ENCODE data around the gene SNX27.
A peak's percentile ranks its signal among the peaks of the same experiment; 100 is the strongest.

Gene SNX27

DNA sequence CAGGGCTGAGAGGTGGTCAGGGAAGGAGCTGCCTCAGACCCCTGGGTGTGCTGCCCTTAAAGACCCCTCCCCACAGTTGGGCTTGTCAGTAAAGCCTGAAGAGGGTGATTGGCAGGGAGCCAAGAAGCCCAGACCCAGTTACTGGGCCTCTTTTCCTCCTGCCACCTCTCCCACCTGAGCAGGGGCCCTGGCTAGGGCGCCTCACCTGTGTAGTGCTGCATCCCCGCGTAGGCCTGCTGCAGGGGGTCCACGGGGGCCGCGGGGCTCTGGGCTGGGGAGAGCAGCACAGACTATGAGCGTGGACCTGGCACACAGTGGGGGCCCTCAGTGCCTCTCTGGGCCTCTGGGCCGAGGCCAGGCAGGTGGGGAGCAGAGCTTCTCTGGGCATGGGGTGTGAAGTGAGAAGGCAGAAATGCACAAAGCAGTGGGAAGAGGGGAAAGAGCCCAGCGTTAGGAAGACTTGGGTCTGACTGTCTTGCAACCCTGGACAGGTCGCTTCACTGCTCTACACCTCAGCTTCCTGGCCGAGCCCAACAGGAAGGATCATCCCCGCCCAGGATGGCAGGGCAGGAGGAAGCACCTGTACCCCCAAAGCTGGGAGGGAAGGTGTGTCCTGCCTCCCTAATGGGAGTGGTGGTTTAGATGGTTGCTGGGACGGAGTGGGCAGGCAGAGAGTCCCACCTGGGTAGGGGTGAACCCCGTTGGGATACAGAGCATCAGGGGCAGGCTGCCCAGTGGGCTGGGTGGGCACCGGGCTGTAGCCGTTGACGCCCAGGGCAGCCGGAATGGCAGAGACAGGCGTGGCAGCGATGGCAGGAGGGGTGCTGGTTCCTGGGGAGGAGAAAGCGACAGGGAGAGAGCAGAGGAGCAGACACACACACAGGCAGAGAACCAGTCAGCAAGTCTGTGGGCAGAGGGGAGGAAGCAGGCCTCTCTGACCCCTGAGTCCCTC is 94.9 kb downstream of the SNX27 start:
- DNase-seq (ENCODE audit: low spot score), result no peak

DNA sequence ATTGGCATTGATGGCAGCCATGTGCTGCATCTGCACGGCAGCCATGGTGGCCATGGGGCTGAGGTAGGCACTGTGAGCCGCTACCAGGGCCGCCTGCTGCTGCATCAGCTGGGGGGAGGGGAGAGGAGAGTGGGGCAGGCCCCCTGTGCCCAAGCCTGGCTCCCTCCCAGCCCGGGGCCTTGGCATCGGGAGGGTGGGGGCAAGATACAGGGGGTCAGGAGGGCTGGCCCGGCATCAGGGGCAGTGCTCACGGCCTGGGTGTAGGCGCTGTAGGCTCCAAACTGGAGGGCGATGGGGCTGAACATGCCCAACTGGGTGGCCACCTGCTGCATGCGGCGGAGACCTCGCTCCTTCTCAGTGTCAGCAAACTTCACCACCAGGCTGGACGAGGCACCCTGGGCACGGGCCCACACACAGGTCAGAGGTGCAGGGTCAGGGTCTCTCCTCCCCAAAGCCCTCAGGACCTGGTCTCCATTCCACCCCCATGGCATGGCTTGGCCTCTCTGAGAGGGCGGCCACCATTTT is 95.8 kb downstream of the SNX27 start:
- no peak for DNase-seq (ENCODE audit: low spot score)

DNA sequence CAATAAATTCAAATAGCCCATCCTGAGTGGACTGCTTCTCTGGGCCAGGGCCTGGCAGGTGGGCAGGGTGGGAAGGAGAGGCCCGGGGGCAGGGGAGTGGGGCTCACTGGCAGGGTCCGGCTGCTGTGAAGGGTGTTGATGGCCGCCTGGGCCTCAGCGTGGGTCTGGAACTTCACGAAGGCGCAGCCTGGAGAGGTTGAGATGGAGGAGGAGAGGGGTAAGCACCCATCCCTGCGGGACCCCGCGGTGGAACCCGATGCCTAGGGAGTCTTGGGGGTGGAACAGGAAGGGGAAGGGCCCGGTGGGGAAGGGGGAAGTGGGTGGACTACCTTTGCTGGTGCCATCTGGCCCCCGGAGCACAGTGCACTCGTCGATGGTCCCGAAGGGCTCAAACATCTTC is 97.0 kb downstream of the SNX27 start:
- no peak for DNase-seq (ENCODE audit: low spot score)

- DNase-seq (ENCODE audit: low spot score), result no peak
Measured at GRCh38 chr1:151710187-151710840, 98.5 kb downstream of the SNX27 start.

DNA sequence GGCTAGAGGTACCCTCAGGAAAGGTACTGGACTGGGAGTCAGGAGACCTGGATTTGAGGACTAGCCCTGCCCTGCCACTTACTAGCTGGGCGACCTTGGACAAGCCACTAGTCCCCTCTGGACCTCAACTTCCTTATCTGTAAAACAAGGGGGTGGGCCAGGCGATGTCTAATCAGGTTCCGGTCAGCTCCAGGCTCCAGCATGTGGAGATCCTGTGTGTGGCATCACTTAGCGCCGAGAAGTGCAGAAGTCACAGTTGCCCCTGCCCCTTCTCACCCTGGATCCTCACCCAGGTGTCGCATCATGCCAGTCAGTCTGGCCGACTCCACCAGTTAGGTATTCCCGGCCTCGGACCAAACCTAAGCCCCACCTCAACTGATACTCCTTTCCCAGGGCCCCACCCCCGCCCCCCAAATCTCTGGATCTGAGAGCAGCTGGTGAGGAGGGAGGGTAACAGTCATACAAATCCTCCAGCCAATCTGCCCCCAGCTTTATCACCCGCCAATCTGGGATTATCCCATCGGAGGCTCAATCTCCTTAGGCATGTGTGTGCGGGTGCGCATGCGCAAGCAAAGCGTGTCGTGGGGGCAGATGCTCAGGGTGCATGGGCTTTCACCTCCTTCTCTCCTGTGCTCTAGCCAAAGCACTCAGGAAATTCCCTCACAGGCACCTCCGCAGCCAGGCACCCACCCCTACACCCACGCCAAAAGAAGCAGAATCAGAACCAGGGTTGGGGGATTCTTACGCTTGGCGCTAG is 99.4 kb downstream of the SNX27 start:
- DNase-seq (ENCODE audit: low spot score), result no peak

DNA sequence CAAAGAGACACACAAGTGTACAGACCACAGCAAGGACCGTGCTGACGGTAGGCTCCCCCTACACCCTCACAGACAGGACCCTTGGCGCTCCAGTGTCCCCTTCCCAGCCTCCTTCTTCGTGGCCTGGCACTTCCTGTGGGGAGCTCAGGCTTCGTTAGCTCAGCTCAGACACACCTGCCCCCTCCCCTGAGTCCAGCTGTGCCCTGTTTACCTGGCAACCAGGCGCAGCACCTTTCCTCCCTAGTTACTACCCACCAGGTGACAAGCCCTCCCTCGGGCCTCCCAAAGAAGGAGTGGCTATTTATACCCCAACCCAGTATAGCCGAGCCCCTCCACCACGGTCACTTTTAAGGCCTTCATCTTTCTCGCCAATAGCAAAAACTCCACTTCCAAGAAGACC is 100.1 kb downstream of the SNX27 start:
- DNase-seq (ENCODE audit: low spot score), result no peak

DNA sequence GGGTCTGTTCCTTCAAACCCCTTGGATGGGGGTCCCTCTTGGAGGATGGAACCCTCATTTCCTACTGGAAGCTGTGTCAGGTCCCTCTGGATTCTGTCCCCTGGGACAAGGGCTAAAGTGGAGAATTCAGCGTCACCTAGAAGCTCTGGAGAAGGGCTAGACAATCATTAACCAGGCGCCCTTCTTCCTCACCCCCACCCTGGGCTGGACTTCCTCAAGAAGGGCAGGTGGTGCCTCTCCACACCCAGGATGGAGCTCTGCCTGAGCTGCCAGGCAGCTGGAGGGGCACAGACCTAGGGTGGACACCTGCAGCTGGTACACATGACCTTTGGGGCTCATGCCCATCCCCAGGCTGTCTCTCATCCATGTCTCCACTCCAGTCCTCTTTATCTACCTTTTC is 101.2 kb downstream of the SNX27 start:
- peak; percentile 62 for DNase-seq (ENCODE audit: low spot score)

DNA sequence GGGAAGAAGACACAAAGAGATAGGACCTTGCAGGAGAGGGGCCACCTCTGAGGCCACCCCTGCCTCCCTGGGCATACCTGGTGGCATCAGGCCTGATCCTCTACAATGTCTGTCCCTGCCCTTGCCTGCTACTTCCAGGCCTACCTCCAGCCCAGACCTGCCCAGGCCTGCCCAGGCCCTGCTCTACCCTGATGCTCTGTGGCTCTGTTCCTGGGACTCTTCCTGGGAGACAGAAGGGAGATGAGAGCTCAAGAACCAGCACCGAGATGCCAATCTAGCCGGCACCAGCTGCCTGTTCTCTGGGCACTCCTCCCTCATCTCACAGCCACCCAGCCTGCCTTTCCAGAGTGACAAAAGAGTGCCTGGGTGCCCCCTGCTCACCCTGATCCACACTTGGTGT is 102.0 kb downstream of the SNX27 start:
- DNase-seq (ENCODE audit: low spot score), result no peak

GRCh38 chr1:151714820-151715725 is 103.2 kb downstream of the SNX27 start:
- no peak for DNase-seq (ENCODE audit: low spot score)

GRCh38 chr1:151715726-151716404 is 104.0 kb downstream of the SNX27 start:
- DNase-seq (ENCODE audit: low spot score), result no peak

GRCh38 chr1:151716405-151716762 is 104.5 kb downstream of the SNX27 start:
- DNase-seq (ENCODE audit: low spot score), result no peak

DNA sequence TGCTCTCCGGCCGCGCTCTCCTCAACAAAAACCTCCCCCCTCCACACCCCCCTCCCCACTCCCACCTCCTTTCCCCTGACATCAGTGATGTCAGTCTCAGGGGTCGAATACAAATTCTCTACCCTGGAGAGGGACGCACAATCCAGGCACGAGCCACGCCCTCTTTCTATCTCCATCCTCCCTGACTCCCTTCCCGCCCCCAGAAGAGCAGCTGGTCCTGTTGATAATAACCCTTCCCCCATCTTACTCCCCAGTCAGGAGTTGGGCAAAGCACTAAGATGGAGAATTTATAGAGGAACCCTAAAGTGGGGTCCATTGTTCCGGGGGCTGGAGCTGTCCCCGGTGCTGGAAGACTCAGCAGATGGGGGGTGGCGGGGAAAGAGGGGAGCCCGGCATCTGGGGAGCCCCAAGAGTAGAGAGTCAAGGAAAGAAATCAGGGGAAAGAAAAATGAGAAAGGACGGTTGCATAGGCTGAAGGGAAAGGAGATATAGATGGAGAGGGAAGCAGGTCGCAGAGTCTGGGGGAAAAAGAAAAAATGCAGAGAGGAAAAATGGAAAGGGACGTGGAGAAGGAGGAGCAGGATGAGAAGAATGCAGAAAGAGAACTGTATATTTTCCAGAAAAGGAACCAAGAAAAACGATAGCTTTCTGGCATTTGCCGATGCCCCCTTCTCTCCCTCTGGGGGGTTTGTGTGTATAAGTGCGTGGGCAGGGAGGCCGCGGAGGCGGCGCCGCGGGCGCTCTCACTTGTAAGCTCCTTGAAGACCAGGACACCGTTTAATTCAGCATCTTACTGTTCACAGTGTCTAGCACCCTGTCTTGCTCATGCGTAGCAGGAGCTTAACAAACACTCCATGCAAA is 105.2 kb downstream of the SNX27 start, which contains the start of gene CELF3:
CELF3 (minus strand) TSS at position 33 of the 861 bp plus-strand sequence. CDS start 783 bp downstream, outside the sequence.
- DNase-seq (ENCODE audit: low spot score), result no peak

DNA sequence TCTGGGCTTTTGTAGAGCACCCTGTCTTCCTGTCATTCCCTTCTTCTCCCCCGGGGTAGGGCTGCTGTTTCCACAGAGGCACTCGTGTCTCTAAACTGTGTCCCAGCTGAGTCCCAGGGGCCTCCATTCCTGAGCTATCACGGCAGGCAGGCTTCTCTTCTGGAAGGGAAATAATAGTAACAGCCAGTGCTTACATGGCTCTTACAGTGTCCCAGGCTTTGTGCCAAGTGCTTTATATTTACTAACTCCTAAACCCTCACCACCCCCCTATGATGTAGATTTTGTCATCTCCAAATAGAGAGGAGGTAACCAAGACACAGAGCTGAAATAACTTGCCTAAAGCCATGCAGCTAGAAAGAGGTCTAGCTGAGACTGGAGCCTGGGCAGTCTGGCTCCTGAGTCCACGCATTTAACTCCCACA is 106.2 kb downstream of the SNX27 start:
- no peak for DNase-seq (ENCODE audit: low spot score)

- DNase-seq (ENCODE audit: low spot score), result no peak
Measured at GRCh38 chr1:151718666-151719065, 106.8 kb downstream of the SNX27 start.

DNA sequence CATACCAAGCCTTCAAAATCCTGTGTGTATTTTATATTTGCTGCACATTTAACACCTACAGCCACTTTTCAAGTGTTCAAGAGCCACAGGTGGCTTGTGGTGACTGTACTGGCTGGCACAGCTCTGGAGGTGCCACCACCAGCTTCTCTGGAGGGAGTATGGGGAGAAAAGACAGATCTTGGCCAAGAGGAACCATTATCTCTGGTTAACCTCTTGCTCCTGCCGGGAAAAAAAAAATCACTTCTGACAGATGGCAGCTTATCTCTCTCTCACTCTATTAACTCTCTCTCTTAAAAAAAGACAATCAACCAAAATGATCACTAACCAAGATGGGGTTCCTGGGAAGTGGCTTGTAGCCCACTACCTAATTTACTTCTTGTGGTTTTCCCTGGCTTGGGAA is 108.3 kb downstream of the SNX27 start:
- no peak for DNase-seq (ENCODE audit: low spot score)

GRCh38 chr1:151720554-151720953 is 108.7 kb downstream of the SNX27 start:
- no peak for DNase-seq (ENCODE audit: low spot score)

- peak; percentile 8 for DNase-seq (ENCODE audit: low spot score)
Measured at GRCh38 chr1:151720974-151721787, 109.3 kb downstream of the SNX27 start, which contains the start of gene RIIAD1. Gene RIIAD1, plus strand, starts transcription at chr1:151721522. Its CDS starts 15 bp downstream, at chr1:151721537.

DNA sequence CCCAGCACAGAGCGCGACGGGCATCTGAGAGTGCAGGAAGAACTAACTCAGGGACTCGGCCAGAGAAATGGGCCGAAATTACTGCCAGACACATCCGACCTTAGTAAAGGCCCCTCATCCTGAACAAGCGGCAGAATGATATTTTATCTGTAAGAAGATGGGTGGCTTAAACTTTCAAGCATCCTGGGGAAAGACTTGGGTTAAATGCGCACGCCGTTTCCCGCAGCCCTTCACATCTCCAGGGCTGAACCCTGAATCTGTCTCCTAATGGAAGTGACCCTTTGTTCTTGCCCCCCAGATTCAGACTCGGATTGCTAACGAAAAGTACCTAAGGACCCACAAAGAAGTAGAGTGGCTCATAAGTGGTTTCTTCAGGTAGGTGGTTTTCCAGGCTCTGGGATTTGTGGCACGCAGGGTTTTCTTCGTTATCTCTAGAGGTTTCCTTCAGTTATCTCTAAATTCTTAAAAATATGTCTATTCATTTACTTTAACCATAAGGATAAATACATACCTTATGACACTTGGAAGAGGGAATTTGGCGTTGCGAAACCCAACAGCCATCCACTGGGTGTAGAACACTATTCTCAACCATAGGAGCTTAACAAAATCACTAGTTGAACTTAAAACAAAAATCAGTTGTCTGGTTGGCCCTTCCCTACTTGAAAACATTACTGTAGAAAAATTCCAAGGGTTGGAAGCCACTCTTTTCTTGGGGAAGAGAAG is 110.1 kb downstream of the SNX27 start:
- DNase-seq (ENCODE audit: low spot score), result no peak
